GM12892 (cell line): Measurements from ENCODE around the gene LHX4.

Experiments
- DNase-seq: peaks from one replicate; pipeline ENCODE4 v3.0.0; 2011; ENCODE audit not compliant: insufficient read length
- FAIRE-seq: peaks from 2 replicates; lab custom pipeline; 2011; peaks lifted over from hg19 to GRCh38; lab: Jason Lieb, UNC
- POLR2A ChIP-seq: IDR thresholded peaks from 2 replicates; pipeline ENCODE4 v1.6.1; 2011; ENCODE audit warnings: low read depth, low read length, control low read depth
- POLR2AphosphoS5 ChIP-seq: IDR thresholded peaks from 2 replicates; pipeline ENCODE4 v1.6.1; 2011; ENCODE audit warnings: low read depth, low read length, control low read depth
- TAF1 ChIP-seq: IDR thresholded peaks from 2 replicates; pipeline ENCODE4 v1.6.1; 2011; ENCODE audit warnings: low read depth, mild to moderate bottlenecking, control low read depth, low read length, borderline replicate concordance

LHX4 gene

GRCh38 chr1:180233191-180234011 lies 3.3 kb downstream of the LHX4 start:
- no peak for FAIRE-seq

GRCh38 chr1:180234369-180235076 lies 4.5 kb downstream of the LHX4 start:
- no peak for FAIRE-seq
- TF ChIP-seq POLR2A = no peak
- TF ChIP-seq TAF1 = no peak
- TF ChIP-seq POLR2AphosphoS5 = no peak
- no peak for DNase-seq

More at GRCh38 chr1:180233191-180234011, 3.3 kb downstream of the LHX4 start:
- no peak for DNase-seq
- no peak for TF ChIP-seq POLR2AphosphoS5
- no peak for TF ChIP-seq POLR2A
- no peak for TF ChIP-seq TAF1

- FAIRE-seq (no peak), DNase-seq (no peak)
- TF ChIP-seq TAF1 (no peak), POLR2A (no peak), POLR2AphosphoS5 (no peak)
These were observed 5.0 kb downstream of the LHX4 start for GRCh38 chr1:180235077-180235501.

- FAIRE-seq = no peak
- no peak for DNase-seq
- TF ChIP-seq POLR2A = no peak
- TF ChIP-seq POLR2AphosphoS5 = no peak
- no peak for TF ChIP-seq TAF1
These were observed 5.6 kb downstream of the LHX4 start for GRCh38 chr1:180235502-180236239.

- FAIRE-seq (no peak), DNase-seq (no peak)
- TF ChIP-seq POLR2AphosphoS5 (no peak), POLR2A (no peak), TAF1 (no peak)
These were observed 6.8 kb downstream of the LHX4 start for GRCh38 chr1:180236698-180237509.

- FAIRE-seq (no peak), DNase-seq (no peak)
- no peak for TF ChIP-seq POLR2AphosphoS5
- TF ChIP-seq POLR2A = no peak
These were observed 7.9 kb downstream of the LHX4 start for GRCh38 chr1:180237869-180238476.

- TF ChIP-seq POLR2AphosphoS5 (no peak), POLR2A (no peak), TAF1 (no peak)
- FAIRE-seq (no peak), DNase-seq (no peak)
These were observed 8.6 kb downstream of the LHX4 start for GRCh38 chr1:180238675-180239074.

GRCh38 chr1:180239145-180240096 lies 9.4 kb downstream of the LHX4 start:
- DNase-seq = no peak
- TF ChIP-seq POLR2AphosphoS5 = no peak
- no peak for TF ChIP-seq POLR2A
- TF ChIP-seq TAF1 = no peak
- FAIRE-seq = no peak

GRCh38 chr1:180241716-180242544 lies 11.9 kb downstream of the LHX4 start:
- FAIRE-seq = no peak
- TF ChIP-seq POLR2AphosphoS5 (no peak), TAF1 (no peak)
- no peak for DNase-seq
